ENCODE measurements around the gene HELLS.
A peak's percentile ranks its signal among the peaks of the same experiment; 100 is the strongest.
"Not testable (repeated sequence)": the region's sequence is repeated elsewhere in the genome, so short reads cannot be mapped to it uniquely, and the experiment has no call there.

Gene HELLS

GRCh38 chr10:94608559-94608958 is 63.0 kb downstream of the HELLS start:
- DNase-seq (ENCODE audit: low spot score): no peak

GRCh38 chr10:94614558-94614957 is 69.0 kb downstream of the HELLS start:
- DNase-seq (ENCODE audit: low spot score): no peak

GRCh38 chr10:94617389-94617944 is 71.9 kb downstream of the HELLS start:
- no peak for DNase-seq (ENCODE audit: low spot score)

- no peak for DNase-seq (ENCODE audit: low spot score)
These were observed 77.1 kb downstream of the HELLS start for GRCh38 chr10:94622666-94623205.

- DNase-seq (ENCODE audit: low spot score): no peak
These were observed 78.0 kb downstream of the HELLS start for GRCh38 chr10:94623572-94623971.

GRCh38 chr10:94626476-94626875 is 80.9 kb downstream of the HELLS start:
- DNase-seq (ENCODE audit: low spot score): no peak

GRCh38 chr10:94627511-94627910 is 81.9 kb downstream of the HELLS start:
- DNase-seq (ENCODE audit: low spot score): no peak

- peak; percentile 15 for DNase-seq (ENCODE audit: low spot score)
These were observed 84.6 kb downstream of the HELLS start for GRCh38 chr10:94630017-94630688.

- DNase-seq (ENCODE audit: low spot score): no peak
These were observed 85.7 kb downstream of the HELLS start for GRCh38 chr10:94631077-94631875.

- DNase-seq (ENCODE audit: low spot score): no peak
These were observed 87.4 kb downstream of the HELLS start for GRCh38 chr10:94632954-94633353.

- DNase-seq (ENCODE audit: low spot score): not testable (repeated sequence)
These were observed 92.5 kb downstream of the HELLS start for GRCh38 chr10:94638097-94638496.

- no peak for DNase-seq (ENCODE audit: low spot score)
These were observed 94.3 kb downstream of the HELLS start for GRCh38 chr10:94639902-94640301.

GRCh38 chr10:94640562-94640961 is 95.0 kb downstream of the HELLS start:
- no peak for DNase-seq (ENCODE audit: low spot score)

GRCh38 chr10:94641480-94641879 is 95.9 kb downstream of the HELLS start:
- DNase-seq (ENCODE audit: low spot score): no peak

- no peak for DNase-seq (ENCODE audit: low spot score)
These were observed 98.8 kb downstream of the HELLS start for GRCh38 chr10:94644352-94644751.

GRCh38 chr10:94645285-94645684 is 99.7 kb downstream of the HELLS start:
- no peak for DNase-seq (ENCODE audit: low spot score)

All from CD4-positive, alpha-beta T cell treated with Interleukin-2 at 100 ng/mL for 4 hours (primary cell).